ENCODE data around the gene GPHA2.

The GPHA2 gene

GRCh38 chr11:64888729-64889511 is 46.8 kb downstream of the GPHA2 start:
- DNase-seq = no peak

GRCh38 chr11:64888406-64888728 is 47.3 kb downstream of the GPHA2 start:
- DNase-seq = no peak

DNA sequence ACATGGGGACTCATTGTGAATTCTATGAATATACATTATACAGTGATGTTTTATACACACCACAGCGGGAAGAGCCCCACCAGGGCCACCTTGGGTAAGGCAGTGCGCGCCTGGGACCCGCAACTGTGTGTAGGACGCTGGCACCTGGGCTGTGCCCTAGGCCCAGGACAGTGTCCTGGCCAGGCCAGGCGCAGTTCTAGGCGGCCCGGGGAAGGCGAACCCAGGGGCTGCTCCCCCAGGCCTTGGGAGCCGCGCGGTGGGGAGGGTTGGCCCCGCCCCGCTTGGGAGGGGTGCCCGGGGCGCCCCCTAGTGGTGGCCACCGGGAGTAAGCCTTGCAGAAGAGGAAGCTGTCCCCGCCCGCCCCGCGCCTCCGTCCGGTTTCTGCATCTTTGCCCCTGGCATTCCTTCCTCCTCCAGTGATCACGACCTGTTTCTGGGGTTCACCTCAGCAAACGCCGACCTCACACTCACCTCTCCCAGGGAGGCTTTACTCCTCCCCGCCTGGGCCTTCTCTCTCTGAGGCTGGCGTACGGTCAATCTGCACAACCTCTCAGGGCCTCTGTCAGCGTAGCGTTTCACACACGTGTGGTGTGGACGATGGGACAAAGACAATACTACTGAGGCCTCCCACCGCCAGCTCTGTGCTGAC is 47.8 kb downstream of the GPHA2 start:
- DNase-seq = peak in 1 of 2 experiments; percentile 35

DNA sequence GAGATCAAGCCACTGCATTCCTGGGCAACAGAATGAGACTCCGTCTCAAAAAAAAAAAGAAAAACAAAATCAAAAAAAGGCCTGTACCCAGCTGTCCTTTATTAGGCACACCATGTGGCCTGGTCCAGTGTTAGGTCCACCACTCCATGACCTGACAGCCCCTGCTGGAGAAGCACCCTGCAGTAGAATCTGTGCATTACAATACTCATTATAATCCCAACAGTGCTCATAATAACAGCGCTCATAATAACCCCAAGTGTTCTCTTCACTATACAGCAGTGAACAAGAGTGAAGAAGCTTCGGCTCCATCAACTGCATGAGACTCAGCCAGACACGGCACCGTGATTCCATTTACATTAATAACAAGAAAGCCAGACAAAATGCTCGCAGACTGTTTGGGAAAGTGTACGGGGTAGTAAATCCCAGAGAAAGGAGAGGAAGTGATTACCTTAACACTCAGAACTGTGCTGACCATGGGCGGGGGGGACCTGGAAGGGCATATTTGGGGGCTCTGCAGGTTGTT is 48.4 kb downstream of the GPHA2 start:
- DNase-seq = no peak

GRCh38 chr11:64885367-64886286 is 50.1 kb downstream of the GPHA2 start:
- DNase-seq = no peak
